ENCODE data around the gene MINPP1.

DNA sequence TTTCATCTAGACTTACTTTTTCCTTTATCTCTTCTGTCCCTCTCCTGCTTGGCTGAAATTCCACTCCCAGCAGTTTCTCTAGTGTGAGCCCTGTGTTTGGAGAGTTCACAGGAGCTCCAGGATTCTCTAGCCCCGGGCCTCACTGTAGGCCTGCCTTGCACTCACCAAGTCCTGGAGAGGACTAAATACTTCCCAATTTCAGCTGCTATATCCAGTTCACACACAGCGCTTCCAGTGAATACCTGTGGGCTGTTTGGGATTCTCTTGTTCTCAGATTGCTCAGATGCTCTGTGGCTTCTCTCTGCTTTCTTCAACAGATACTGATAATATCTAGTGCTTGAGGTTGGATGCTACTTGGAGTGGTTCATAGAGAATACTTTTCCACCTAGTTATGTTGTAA, 46.0 kb downstream of the MINPP1 start:
- TF ChIP-seq CTCF (conservative IDR thresholded peaks at IDR 0.05; ENCODE audit: low read length) (no peak), EZH2phosphoT487 (IDR thresholded peaks at IDR 0.05; ENCODE audit: borderline replicate concordance, low read depth, low read length) (no peak)

Data from OCI-LY7 (cell line).